WTC11 (cell line): ENCODE data around the gene TRABD2A. TPM values are rescaled to one million over a fixed set of nuclear protein-coding genes. Genes with fewer than 3 reads are reported as not detected.

ENCODE experiments used
- ATAC-seq: fragments of 200-7000 bp; cut with Tn5 transposase; 2 replicates; pipeline ENCODE4 v1.10.0; 2021; ENCODE audit warnings: mild to moderate bottlenecking, moderate library complexity
- CTCF ChIA-PET: fragments of 300-600 bp; sonication (Branson Sonifier 250); formaldehyde crosslinking; loops from one replicate; lab custom pipeline; 2021; ENCODE audit warnings: antibody characterized with exemption; lab: Charles Lee
- POLR2A ChIA-PET: fragments of 350-600 bp; sonication (Branson Sonifier 250); formaldehyde crosslinking; loops from one replicate; lab custom pipeline; 2021; ENCODE audit warnings: antibody characterized with exemption; lab: Charles Lee
- DNase-seq: peaks from one replicate; pipeline ENCODE4 v3.0.0; 2021; ENCODE audit warnings: low spot score
- H3K27ac Mint-ChIP-seq: 2 replicates; pipeline ENCODE4 v1.8.0; 2021; ENCODE audit warnings: mixed read lengths
- H3K27me3 Mint-ChIP-seq: 2 replicates; pipeline ENCODE4 v1.8.0; 2021; ENCODE audit warnings: low read depth, mild to moderate bottlenecking, moderate library complexity, mixed read lengths
- H3K36me3 Mint-ChIP-seq: 2 replicates; pipeline ENCODE4 v1.8.0; 2021; ENCODE audit warnings: mixed read lengths
- H3K4me1 Mint-ChIP-seq: 2 replicates; pipeline ENCODE4 v1.8.0; 2022; ENCODE audit warnings: mixed read lengths
- H3K4me3 Mint-ChIP-seq: 2 replicates; pipeline ENCODE4 v1.8.0; 2021; ENCODE audit warnings: mild to moderate bottlenecking, moderate library complexity, mixed read lengths
- H3K9me3 Mint-ChIP-seq: 2 replicates; pipeline ENCODE4 v1.8.0; 2021; ENCODE audit warnings: mixed read lengths
- ELF4 ChIP-seq: sonication (generic); formaldehyde crosslinking; IDR thresholded peaks from 2 replicates; pipeline ENCODE4 v1.8.1; 2022; ENCODE audit warnings: low read depth, mild to moderate bottlenecking, moderate library complexity, missing genetic modification reagents
- ESRRA ChIP-seq: sonication (generic); formaldehyde crosslinking; IDR thresholded peaks from 2 replicates; pipeline ENCODE4 v1.8.1; 2022; ENCODE audit warnings: mild to moderate bottlenecking, missing genetic modification reagents, borderline replicate concordance
- GRHL2 ChIP-seq: fragments of 250-450 bp; sonication (Bioruptor Pico); IDR thresholded peaks from 2 replicates; pipeline ENCODE4 v1.8.0; 2022; ENCODE audit warnings: mild to moderate bottlenecking, moderate library complexity; ENCODE audit not compliant: insufficient replicate concordance, severe bottlenecking
- GTF2I ChIP-seq: fragments of 250-450 bp; sonication (Bioruptor Pico); conservative IDR thresholded peaks from 2 replicates; pipeline ENCODE4 v1.4.0; 2021; ENCODE audit warnings: mild to moderate bottlenecking
- JUN ChIP-seq: sonication (generic); formaldehyde crosslinking; IDR thresholded peaks from 2 replicates; pipeline ENCODE4 v1.8.0; 2023; ENCODE audit warnings: mild to moderate bottlenecking, missing genetic modification reagents
- NFYB ChIP-seq: sonication (generic); formaldehyde crosslinking; conservative IDR thresholded peaks from 2 replicates; pipeline ENCODE4 v1.8.0; 2022; ENCODE audit warnings: low read depth, missing genetic modification reagents
- total RNA-seq: library from RNA; stranded (reverse); gene quantifications from 3 replicates; pipeline ENCODE4 v1.2.3, GENCODE V29; 2021
- TF ChIP-seq, protein P1 (sequence below): sonication (generic); formaldehyde crosslinking; IDR thresholded peaks from 2 replicates; pipeline ENCODE4 v1.8.0; 2023; ENCODE audit warnings: missing genetic modification reagents, mild to moderate bottlenecking, borderline replicate concordance
- TF ChIP-seq, protein P2 (sequence below): sonication (generic); formaldehyde crosslinking; IDR thresholded peaks from 2 replicates; pipeline ENCODE4 v1.8.1; 2023; ENCODE audit warnings: mild to moderate bottlenecking, missing genetic modification reagents, moderate library complexity
- TF ChIP-seq, protein P3 (sequence below): sonication (generic); formaldehyde crosslinking; IDR thresholded peaks from 2 replicates; pipeline ENCODE4 v1.8.1; 2023; ENCODE audit warnings: mild to moderate bottlenecking, missing genetic modification reagents, borderline replicate concordance
- TF ChIP-seq, protein P4 (sequence below): sonication (generic); formaldehyde crosslinking; IDR thresholded peaks from 2 replicates; pipeline ENCODE4 v1.8.0; 2022; ENCODE audit warnings: missing genetic modification reagents

The TRABD2A gene
- total RNA-seq, 1 experiment from 2014 or later, result 12.1 TPM

DNA sequence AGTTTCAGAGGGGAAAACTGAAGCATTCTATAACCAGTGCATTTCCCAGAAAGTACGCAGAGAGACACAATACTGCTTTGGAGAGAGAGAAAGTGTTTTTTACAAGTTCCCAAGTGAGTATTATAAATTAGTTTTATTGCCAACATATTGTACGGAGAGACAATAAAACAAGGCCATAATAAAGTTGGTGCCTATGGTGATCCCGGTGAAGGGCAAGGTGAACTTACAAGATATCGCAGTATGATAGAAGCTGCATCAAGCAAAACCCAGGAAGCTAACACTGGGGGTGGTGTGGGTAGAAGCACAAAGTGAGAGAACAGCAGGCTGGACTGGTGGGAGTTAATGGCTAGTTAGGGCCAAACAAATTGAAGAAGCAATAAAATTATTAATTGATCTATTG is 32.1 kb upstream of the TRABD2A start:
- peaks cover 16% of the 10 kb centered on the region for H3K36me3 Mint-ChIP-seq
- CTCF ChIA-PET, result interaction anchor here (2.6 kb wide), 1 partner anchor 13 kb away, joined by 16 read pairs; no protein-coding TSS in a partner anchor
- no peak for ATAC-seq

More for the DNA sequence above, 32.1 kb upstream of the TRABD2A start:
- peaks cover 4% of the 10 kb centered on the region for H3K4me1 Mint-ChIP-seq
- no peak overlapping the region for H3K27ac Mint-ChIP-seq
- no peak overlapping the region for H3K4me3 Mint-ChIP-seq
- peaks cover 29% of the 10 kb centered on the region for H3K9me3 Mint-ChIP-seq
- no peak for DNase-seq
- no peak for TF ChIP-seq ESRRA (CRISPR knock-in tag)
- TF ChIP-seq, protein P1, sequence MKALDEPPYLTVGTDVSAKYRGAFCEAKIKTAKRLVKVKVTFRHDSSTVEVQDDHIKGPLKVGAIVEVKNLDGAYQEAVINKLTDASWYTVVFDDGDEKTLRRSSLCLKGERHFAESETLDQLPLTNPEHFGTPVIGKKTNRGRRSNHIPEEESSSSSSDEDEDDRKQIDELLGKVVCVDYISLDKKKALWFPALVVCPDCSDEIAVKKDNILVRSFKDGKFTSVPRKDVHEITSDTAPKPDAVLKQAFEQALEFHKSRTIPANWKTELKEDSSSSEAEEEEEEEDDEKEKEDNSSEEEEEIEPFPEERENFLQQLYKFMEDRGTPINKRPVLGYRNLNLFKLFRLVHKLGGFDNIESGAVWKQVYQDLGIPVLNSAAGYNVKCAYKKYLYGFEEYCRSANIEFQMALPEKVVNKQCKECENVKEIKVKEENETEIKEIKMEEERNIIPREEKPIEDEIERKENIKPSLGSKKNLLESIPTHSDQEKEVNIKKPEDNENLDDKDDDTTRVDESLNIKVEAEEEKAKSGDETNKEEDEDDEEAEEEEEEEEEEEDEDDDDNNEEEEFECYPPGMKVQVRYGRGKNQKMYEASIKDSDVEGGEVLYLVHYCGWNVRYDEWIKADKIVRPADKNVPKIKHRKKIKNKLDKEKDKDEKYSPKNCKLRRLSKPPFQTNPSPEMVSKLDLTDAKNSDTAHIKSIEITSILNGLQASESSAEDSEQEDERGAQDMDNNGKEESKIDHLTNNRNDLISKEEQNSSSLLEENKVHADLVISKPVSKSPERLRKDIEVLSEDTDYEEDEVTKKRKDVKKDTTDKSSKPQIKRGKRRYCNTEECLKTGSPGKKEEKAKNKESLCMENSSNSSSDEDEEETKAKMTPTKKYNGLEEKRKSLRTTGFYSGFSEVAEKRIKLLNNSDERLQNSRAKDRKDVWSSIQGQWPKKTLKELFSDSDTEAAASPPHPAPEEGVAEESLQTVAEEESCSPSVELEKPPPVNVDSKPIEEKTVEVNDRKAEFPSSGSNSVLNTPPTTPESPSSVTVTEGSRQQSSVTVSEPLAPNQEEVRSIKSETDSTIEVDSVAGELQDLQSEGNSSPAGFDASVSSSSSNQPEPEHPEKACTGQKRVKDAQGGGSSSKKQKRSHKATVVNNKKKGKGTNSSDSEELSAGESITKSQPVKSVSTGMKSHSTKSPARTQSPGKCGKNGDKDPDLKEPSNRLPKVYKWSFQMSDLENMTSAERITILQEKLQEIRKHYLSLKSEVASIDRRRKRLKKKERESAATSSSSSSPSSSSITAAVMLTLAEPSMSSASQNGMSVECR (CRISPR knock-in tag), result no peak
- TF ChIP-seq ELF4 (CRISPR knock-in tag), result no peak
- TF ChIP-seq, protein P2, sequence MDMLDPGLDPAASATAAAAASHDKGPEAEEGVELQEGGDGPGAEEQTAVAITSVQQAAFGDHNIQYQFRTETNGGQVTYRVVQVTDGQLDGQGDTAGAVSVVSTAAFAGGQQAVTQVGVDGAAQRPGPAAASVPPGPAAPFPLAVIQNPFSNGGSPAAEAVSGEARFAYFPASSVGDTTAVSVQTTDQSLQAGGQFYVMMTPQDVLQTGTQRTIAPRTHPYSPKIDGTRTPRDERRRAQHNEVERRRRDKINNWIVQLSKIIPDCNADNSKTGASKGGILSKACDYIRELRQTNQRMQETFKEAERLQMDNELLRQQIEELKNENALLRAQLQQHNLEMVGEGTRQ (CRISPR knock-in tag), result no peak
- TF ChIP-seq, protein P3, sequence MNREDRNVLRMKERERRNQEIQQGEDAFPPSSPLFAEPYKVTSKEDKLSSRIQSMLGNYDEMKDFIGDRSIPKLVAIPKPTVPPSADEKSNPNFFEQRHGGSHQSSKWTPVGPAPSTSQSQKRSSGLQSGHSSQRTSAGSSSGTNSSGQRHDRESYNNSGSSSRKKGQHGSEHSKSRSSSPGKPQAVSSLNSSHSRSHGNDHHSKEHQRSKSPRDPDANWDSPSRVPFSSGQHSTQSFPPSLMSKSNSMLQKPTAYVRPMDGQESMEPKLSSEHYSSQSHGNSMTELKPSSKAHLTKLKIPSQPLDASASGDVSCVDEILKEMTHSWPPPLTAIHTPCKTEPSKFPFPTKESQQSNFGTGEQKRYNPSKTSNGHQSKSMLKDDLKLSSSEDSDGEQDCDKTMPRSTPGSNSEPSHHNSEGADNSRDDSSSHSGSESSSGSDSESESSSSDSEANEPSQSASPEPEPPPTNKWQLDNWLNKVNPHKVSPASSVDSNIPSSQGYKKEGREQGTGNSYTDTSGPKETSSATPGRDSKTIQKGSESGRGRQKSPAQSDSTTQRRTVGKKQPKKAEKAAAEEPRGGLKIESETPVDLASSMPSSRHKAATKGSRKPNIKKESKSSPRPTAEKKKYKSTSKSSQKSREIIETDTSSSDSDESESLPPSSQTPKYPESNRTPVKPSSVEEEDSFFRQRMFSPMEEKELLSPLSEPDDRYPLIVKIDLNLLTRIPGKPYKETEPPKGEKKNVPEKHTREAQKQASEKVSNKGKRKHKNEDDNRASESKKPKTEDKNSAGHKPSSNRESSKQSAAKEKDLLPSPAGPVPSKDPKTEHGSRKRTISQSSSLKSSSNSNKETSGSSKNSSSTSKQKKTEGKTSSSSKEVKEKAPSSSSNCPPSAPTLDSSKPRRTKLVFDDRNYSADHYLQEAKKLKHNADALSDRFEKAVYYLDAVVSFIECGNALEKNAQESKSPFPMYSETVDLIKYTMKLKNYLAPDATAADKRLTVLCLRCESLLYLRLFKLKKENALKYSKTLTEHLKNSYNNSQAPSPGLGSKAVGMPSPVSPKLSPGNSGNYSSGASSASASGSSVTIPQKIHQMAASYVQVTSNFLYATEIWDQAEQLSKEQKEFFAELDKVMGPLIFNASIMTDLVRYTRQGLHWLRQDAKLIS (CRISPR knock-in tag), result no peak
- no peak for TF ChIP-seq NFYB (CRISPR knock-in tag)
- TF ChIP-seq, protein P4, sequence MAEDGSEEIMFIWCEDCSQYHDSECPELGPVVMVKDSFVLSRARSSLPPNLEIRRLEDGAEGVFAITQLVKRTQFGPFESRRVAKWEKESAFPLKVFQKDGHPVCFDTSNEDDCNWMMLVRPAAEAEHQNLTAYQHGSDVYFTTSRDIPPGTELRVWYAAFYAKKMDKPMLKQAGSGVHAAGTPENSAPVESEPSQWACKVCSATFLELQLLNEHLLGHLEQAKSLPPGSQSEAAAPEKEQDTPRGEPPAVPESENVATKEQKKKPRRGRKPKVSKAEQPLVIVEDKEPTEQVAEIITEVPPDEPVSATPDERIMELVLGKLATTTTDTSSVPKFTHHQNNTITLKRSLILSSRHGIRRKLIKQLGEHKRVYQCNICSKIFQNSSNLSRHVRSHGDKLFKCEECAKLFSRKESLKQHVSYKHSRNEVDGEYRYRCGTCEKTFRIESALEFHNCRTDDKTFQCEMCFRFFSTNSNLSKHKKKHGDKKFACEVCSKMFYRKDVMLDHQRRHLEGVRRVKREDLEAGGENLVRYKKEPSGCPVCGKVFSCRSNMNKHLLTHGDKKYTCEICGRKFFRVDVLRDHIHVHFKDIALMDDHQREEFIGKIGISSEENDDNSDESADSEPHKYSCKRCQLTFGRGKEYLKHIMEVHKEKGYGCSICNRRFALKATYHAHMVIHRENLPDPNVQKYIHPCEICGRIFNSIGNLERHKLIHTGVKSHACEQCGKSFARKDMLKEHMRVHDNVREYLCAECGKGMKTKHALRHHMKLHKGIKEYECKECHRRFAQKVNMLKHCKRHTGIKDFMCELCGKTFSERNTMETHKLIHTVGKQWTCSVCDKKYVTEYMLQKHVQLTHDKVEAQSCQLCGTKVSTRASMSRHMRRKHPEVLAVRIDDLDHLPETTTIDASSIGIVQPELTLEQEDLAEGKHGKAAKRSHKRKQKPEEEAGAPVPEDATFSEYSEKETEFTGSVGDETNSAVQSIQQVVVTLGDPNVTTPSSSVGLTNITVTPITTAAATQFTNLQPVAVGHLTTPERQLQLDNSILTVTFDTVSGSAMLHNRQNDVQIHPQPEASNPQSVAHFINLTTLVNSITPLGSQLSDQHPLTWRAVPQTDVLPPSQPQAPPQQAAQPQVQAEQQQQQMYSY, result no peak
- no peak for TF ChIP-seq GTF2I (CRISPR knock-in tag)
- TF ChIP-seq GRHL2 (CRISPR knock-in tag), result no peak
- no peak for TF ChIP-seq JUN
- no peaks in the 10 kb centered on the region for H3K27me3 Mint-ChIP-seq
- POLR2A ChIA-PET, result no interaction called here
